BJ (cell line): ENCODE measurements around the gene BBS2. TPM values are rescaled to one million over a fixed set of nuclear protein-coding genes. Genes with fewer than 3 reads are reported as not detected.

Experiments used
- CTCF ChIA-PET: fragments of 350-600 bp; formaldehyde crosslinking; extraction: SDS; loops from one replicate; lab custom pipeline; 2021; ENCODE audit warnings: antibody characterized with exemption, inconsistent platforms; lab: Yijun Ruan, JAX
- POLR2A ChIA-PET: fragments of 300-600 bp; sonication (Branson Sonifier 250); formaldehyde crosslinking; extraction: SDS; loops from one replicate; lab custom pipeline; 2021; ENCODE audit warnings: antibody characterized with exemption; lab: Charles Lee
- DNase-seq: peaks from one replicate; pipeline ENCODE4 v3.0.0-alpha.2; 2011; ENCODE audit warnings: low read depth
- H3K27me3 ChIP-seq: 2 replicates; pipeline ENCODE4 v1.6.0; 2011; ENCODE audit warnings: low read length; ENCODE audit not compliant: control insufficient read depth, insufficient read depth
- H3K36me3 ChIP-seq: 2 replicates; pipeline ENCODE4 v1.5.1; 2011; ENCODE audit warnings: low read length; ENCODE audit not compliant: control insufficient read depth, insufficient read depth
- H3K4me3 ChIP-seq: 2 replicates; pipeline ENCODE4 v1.5.1; 2011; ENCODE audit warnings: low read depth, mild to moderate bottlenecking, control low read depth, low read length
- CTCF ChIP-seq: IDR thresholded peaks from 2 replicates; pipeline ENCODE4 v1.5.1; 2011; ENCODE audit warnings: low read depth, mild to moderate bottlenecking, control low read depth, inconsistent platforms, low read length, moderate library complexity; ENCODE audit not compliant: insufficient read depth
- polyA plus RNA-seq: library from polyadenylated mRNA; depleted of rRNA; stranded (reverse); fragments of >200 nt; gene quantifications from 2 replicates; pipeline ENCODE4 v1.2.3, GENCODE V29; 2011

Gene BBS2
- polyA plus RNA-seq, 1 experiment: 33.8 TPM

- Histone ChIP-seq H3K4me3 (no peak overlapping the region), H3K27me3 (no peaks in the 10 kb centered on the region), H3K36me3 (peaks cover 15% of the 10 kb centered on the region)
- ChIA-PET POLR2A (interaction anchor here (0.6 kb wide), 1 partner anchor 27 kb away, joined by 3 read pairs; no protein-coding TSS in a partner anchor), CTCF (no interaction called here)
- DNase-seq: no peak
- no peak for TF ChIP-seq CTCF
Measured at GRCh38 chr16:56462064-56462796, 57.6 kb downstream of the BBS2 start.

GRCh38 chr16:56460101-56460500 lies 59.7 kb downstream of the BBS2 start:
- TF ChIP-seq CTCF: no peak
- DNase-seq: no peak
- ChIA-PET POLR2A (no interaction called here), CTCF (interaction anchor here (1.6 kb wide), 1 partner anchor 25 kb away, joined by 3 read pairs; no protein-coding TSS in a partner anchor)
- peaks cover 11% of the 10 kb centered on the region for H3K36me3 ChIP-seq
- H3K4me3 ChIP-seq: no peak overlapping the region
- no peaks in the 10 kb centered on the region for H3K27me3 ChIP-seq

- ChIA-PET POLR2A (no interaction called here), CTCF (no interaction called here)
- no peak for TF ChIP-seq CTCF
- H3K4me3 ChIP-seq: no peak overlapping the region
- no peaks in the 10 kb centered on the region for H3K27me3 ChIP-seq
- DNase-seq: no peak
- H3K36me3 ChIP-seq: peaks cover 16% of the 10 kb centered on the region
Measured at GRCh38 chr16:56457927-56458470, 61.8 kb downstream of the BBS2 start.

GRCh38 chr16:56451753-56452689 lies 67.8 kb downstream of the BBS2 start:
- H3K27me3 ChIP-seq: no peaks in the 10 kb centered on the region
- peak overlapping the region; percentile 64 for H3K4me3 ChIP-seq
- peak; percentile 2 for DNase-seq
- CTCF ChIA-PET: interaction anchor here (0.7 to 1.5 kb wide), 2 partner anchors 12 to 97 kb away, joined by 3 read pairs; no protein-coding TSS in a partner anchor
- peaks cover 7% of the 10 kb centered on the region for H3K36me3 ChIP-seq
- POLR2A ChIA-PET: no interaction called here
- no peak for TF ChIP-seq CTCF
